OCI-LY3 (cell line): Measurements from ENCODE around the gene LRTM2.

Source experiments
- H2AFZ ChIP-seq: fragments of 200-600, 300-600 bp; shearing (Covaris generic); 2 replicates; pipeline ENCODE4 v1.6.0; 2014; ENCODE audit warnings: antibody characterized with exemption, low read depth, low read length
- H3K27ac ChIP-seq: fragments of 200-600, 300-600 bp; sonication (generic); 2 replicates; pipeline ENCODE4 v1.5.1; 2014; ENCODE audit warnings: mild to moderate bottlenecking, low read length, moderate library complexity, mixed read lengths
- H3K27me3 ChIP-seq: fragments of 200-600, 300-600 bp; sonication (generic); 2 replicates; pipeline ENCODE4 v1.6.1; 2014; ENCODE audit warnings: low read depth, low read length, mixed read lengths
- H3K36me3 ChIP-seq: fragments of 200-600, 300-600 bp; sonication (generic); replicated peaks from 2 replicates; pipeline ENCODE3; 2014; ENCODE audit warnings: low read depth, low read length, mixed read lengths
- H3K4me1 ChIP-seq: fragments of 300-600, 200-600 bp; sonication (generic); 2 replicates; pipeline ENCODE4 v1.6.1; 2014; ENCODE audit warnings: low read length, mixed read lengths
- H3K4me2 ChIP-seq: fragments of 200-600, 300-600 bp; sonication (generic); 2 replicates; pipeline ENCODE4 v1.6.1; 2014; ENCODE audit warnings: low read length, mixed read lengths
- H3K4me3 ChIP-seq: fragments of 300-600, 200-600 bp; sonication (generic); 2 replicates; pipeline ENCODE4 v1.5.1; 2014; ENCODE audit warnings: antibody characterized with exemption, mild to moderate bottlenecking, low read length, moderate library complexity
- H3K79me2 ChIP-seq: fragments of 300-600, 200-600 bp; shearing (Covaris generic); 2 replicates; pipeline ENCODE4 v1.6.1; 2014; ENCODE audit warnings: mild to moderate bottlenecking, low read length, mixed read lengths
- H3K9ac ChIP-seq: fragments of 300-600, 200-600 bp; shearing (Covaris generic); 2 replicates; pipeline ENCODE4 v1.6.0; 2014; ENCODE audit warnings: mild to moderate bottlenecking, low read length, moderate library complexity
- H3K9me3 ChIP-seq: fragments of 200-600, 300-600 bp; shearing (Covaris generic); 2 replicates; pipeline ENCODE4 v1.6.1; 2014; ENCODE audit warnings: low read length, mixed read lengths; ENCODE audit not compliant: insufficient read depth
- H4K20me1 ChIP-seq: fragments of 200-600, 300-600 bp; sonication (generic); 2 replicates; pipeline ENCODE4 v1.6.1; 2016; ENCODE audit warnings: low read length, mixed read lengths; ENCODE audit not compliant: insufficient read depth
- CTCF ChIP-seq: fragments of 200-600, 300-600 bp; sonication (generic); IDR thresholded peaks from 2 replicates; pipeline ENCODE4 v1.5.1; 2014; ENCODE audit warnings: antibody characterized with exemption, low read length, low read depth
- EZH2phosphoT487 ChIP-seq: fragments of 200-600 bp; shearing (Covaris generic); IDR thresholded peaks from 2 replicates; pipeline ENCODE4 v1.6.1; 2018; ENCODE audit warnings: antibody characterized with exemption, mixed run types, low read depth

Gene LRTM2

GRCh38 chr12:1843641-1844005, 23.3 kb downstream of the LRTM2 start:
- no peaks in the 10 kb centered on the region for H3K79me2 ChIP-seq
- no peaks in the 10 kb centered on the region for H3K36me3 ChIP-seq
- H3K27ac ChIP-seq = no peak overlapping the region
- no peaks in the 10 kb centered on the region for H3K4me1 ChIP-seq
- no peak overlapping the region for H2AFZ ChIP-seq
- no peaks in the 10 kb centered on the region for H4K20me1 ChIP-seq
- no peak for TF ChIP-seq EZH2phosphoT487
- H3K4me3 ChIP-seq = no peak overlapping the region
- H3K9me3 ChIP-seq = no peaks in the 10 kb centered on the region
- no peak overlapping the region for H3K9ac ChIP-seq
- H3K27me3 ChIP-seq = peaks cover 18% of the 10 kb centered on the region
- H3K4me2 ChIP-seq = no peak overlapping the region

- H3K79me2 ChIP-seq = no peaks in the 10 kb centered on the region
- no peak overlapping the region for H2AFZ ChIP-seq
- no peak overlapping the region for H3K27ac ChIP-seq
- no peak for TF ChIP-seq CTCF
- TF ChIP-seq EZH2phosphoT487 = no peak
- no peak overlapping the region for H3K4me3 ChIP-seq
- H3K4me2 ChIP-seq = no peak overlapping the region
- H3K4me1 ChIP-seq = no peaks in the 10 kb centered on the region
- no peaks in the 10 kb centered on the region for H4K20me1 ChIP-seq
- peaks cover 22% of the 10 kb centered on the region for H3K27me3 ChIP-seq
- H3K9me3 ChIP-seq = no peaks in the 10 kb centered on the region
- no peaks in the 10 kb centered on the region for H3K36me3 ChIP-seq
- H3K9ac ChIP-seq = no peak overlapping the region
Observed at GRCh38 chr12:1844223-1844622, 23.9 kb downstream of the LRTM2 start.

GRCh38 chr12:1844661-1845409, 24.5 kb downstream of the LRTM2 start:
- no peak for TF ChIP-seq CTCF
- TF ChIP-seq EZH2phosphoT487 = no peak
- peaks cover 22% of the 10 kb centered on the region for H3K27me3 ChIP-seq
- H3K36me3 ChIP-seq = no peaks in the 10 kb centered on the region

GRCh38 chr12:1845427-1845826, 25.1 kb downstream of the LRTM2 start:
- Histone ChIP-seq H3K9me3 (no peaks in the 10 kb centered on the region), H3K79me2 (no peaks in the 10 kb centered on the region), H3K27me3 (peaks cover 22% of the 10 kb centered on the region), H3K9ac (no peak overlapping the region), H3K4me1 (no peaks in the 10 kb centered on the region), H4K20me1 (no peaks in the 10 kb centered on the region), H3K27ac (no peak overlapping the region), H2AFZ (no peak overlapping the region), H3K4me2 (no peak overlapping the region), H3K36me3 (no peaks in the 10 kb centered on the region), H3K4me3 (no peak overlapping the region)
- TF ChIP-seq EZH2phosphoT487 = no peak
- no peak for TF ChIP-seq CTCF

More at GRCh38 chr12:1844661-1845409, 24.5 kb downstream of the LRTM2 start:
- Histone ChIP-seq H3K27ac (no peak overlapping the region), H3K79me2 (no peaks in the 10 kb centered on the region), H3K4me3 (no peak overlapping the region), H3K9me3 (no peaks in the 10 kb centered on the region), H3K9ac (no peak overlapping the region), H2AFZ (no peak overlapping the region), H3K4me2 (no peak overlapping the region), H3K4me1 (no peaks in the 10 kb centered on the region), H4K20me1 (no peaks in the 10 kb centered on the region)
